ENCODE measurements around the gene FBLN1.
"Not testable (repeated sequence)": the region's sequence is repeated elsewhere in the genome, so short reads cannot be mapped to it uniquely, and the experiment has no call there.

The FBLN1 gene

GRCh38 chr22:45477366-45478107 lies 25.1 kb upstream of the FBLN1 start:
- no peak for DNase-seq

- no peak for DNase-seq
These were observed 24.4 kb upstream of the FBLN1 start for GRCh38 chr22:45478108-45478771.

GRCh38 chr22:45480717-45481116 lies 22.0 kb upstream of the FBLN1 start:
- DNase-seq = no peak

- DNase-seq = no peak
These were observed 21.0 kb upstream of the FBLN1 start for GRCh38 chr22:45481661-45482060.

- no peak for DNase-seq
These were observed 20.5 kb upstream of the FBLN1 start for GRCh38 chr22:45482169-45482568.

GRCh38 chr22:45483319-45483718 lies 19.4 kb upstream of the FBLN1 start:
- DNase-seq = no peak

- no peak for DNase-seq
These were observed 18.7 kb upstream of the FBLN1 start for GRCh38 chr22:45483918-45484499.

GRCh38 chr22:45484742-45485141 lies 17.9 kb upstream of the FBLN1 start:
- no peak for DNase-seq

- no peak for DNase-seq
These were observed 17.4 kb upstream of the FBLN1 start for GRCh38 chr22:45485261-45485660.

- no peak for DNase-seq
These were observed 13.8 kb upstream of the FBLN1 start for GRCh38 chr22:45488764-45489370.

GRCh38 chr22:45490836-45491235 lies 11.8 kb upstream of the FBLN1 start:
- no peak for DNase-seq

- DNase-seq = no peak
These were observed 10.8 kb upstream of the FBLN1 start for GRCh38 chr22:45491841-45492240.

GRCh38 chr22:45493286-45493771 lies 9.4 kb upstream of the FBLN1 start:
- DNase-seq = no peak

GRCh38 chr22:45494306-45494705 lies 8.4 kb upstream of the FBLN1 start:
- DNase-seq = not testable (repeated sequence)

- DNase-seq = not testable (repeated sequence)
These were observed 7.1 kb upstream of the FBLN1 start for GRCh38 chr22:45495616-45496015.

- no peak for DNase-seq
These were observed 6.2 kb upstream of the FBLN1 start for GRCh38 chr22:45496451-45496941.

- DNase-seq = no peak
These were observed 5.1 kb upstream of the FBLN1 start for GRCh38 chr22:45497351-45498145.

GRCh38 chr22:45499746-45500145 lies 2.9 kb upstream of the FBLN1 start:
- no peak for DNase-seq

GRCh38 chr22:45503050-45503815 lies 550 bp downstream of the FBLN1 start:
- no peak for DNase-seq

GRCh38 chr22:45503816-45504372 lies 1.2 kb downstream of the FBLN1 start:
- DNase-seq = no peak

Measured in activated CD4-positive, CD25-positive, alpha-beta regulatory T cell treated with anti-CD3 and anti-CD28 coated beads, Interleukin-2, amount 50 U/mL, for 72 hours (primary cell).